ENCODE measurements around the gene WDR64. TPM values are rescaled to one million over a fixed set of nuclear protein-coding genes. Genes with fewer than 3 reads are reported as not detected.
"Not testable (repeated sequence)": the region's sequence is repeated elsewhere in the genome, so short reads cannot be mapped to it uniquely, and the experiment has no call there.

WDR64 gene
- total RNA-seq, 2 experiments from 2014 or later = 0.32 TPM; not detected in 1

GRCh38 chr1:241696815-241697639, 44.9 kb downstream of the WDR64 start:
- H3K4me3 Mint-ChIP-seq = no peak overlapping the region
- no peak for DNase-seq
- no peaks in the 10 kb centered on the region for H3K36me3 Mint-ChIP-seq
- H3K27me3 Mint-ChIP-seq = no peaks in the 10 kb centered on the region
- H3K9me3 Mint-ChIP-seq = peaks cover 2% of the 10 kb centered on the region
- H3K27ac Mint-ChIP-seq = no peak overlapping the region
- peaks cover 4% of the 10 kb centered on the region for H3K4me1 Mint-ChIP-seq

GRCh38 chr1:241697640-241698018, 45.5 kb downstream of the WDR64 start:
- H3K27ac Mint-ChIP-seq = no peak overlapping the region
- H3K4me3 Mint-ChIP-seq = no peak overlapping the region
- no peaks in the 10 kb centered on the region for H3K36me3 Mint-ChIP-seq
- no peak for DNase-seq
- peaks cover 4% of the 10 kb centered on the region for H3K4me1 Mint-ChIP-seq
- peaks cover 2% of the 10 kb centered on the region for H3K9me3 Mint-ChIP-seq
- H3K27me3 Mint-ChIP-seq = no peaks in the 10 kb centered on the region

GRCh38 chr1:241698177-241698576, 46.1 kb downstream of the WDR64 start:
- Mint-ChIP-seq H3K9me3 (peaks cover 2% of the 10 kb centered on the region), H3K4me3 (no peak overlapping the region), H3K27ac (no peak overlapping the region), H3K36me3 (no peaks in the 10 kb centered on the region), H3K4me1 (peaks cover 4% of the 10 kb centered on the region), H3K27me3 (no peaks in the 10 kb centered on the region)
- DNase-seq = no peak

- Mint-ChIP-seq H3K4me3 (no peak overlapping the region), H3K36me3 (no peaks in the 10 kb centered on the region), H3K9me3 (peaks cover 7% of the 10 kb centered on the region), H3K4me1 (peaks cover 10% of the 10 kb centered on the region), H3K27me3 (no peaks in the 10 kb centered on the region), H3K27ac (no peak overlapping the region)
- DNase-seq = no peak
These were observed 49.6 kb downstream of the WDR64 start for GRCh38 chr1:241701483-241702295.

- Mint-ChIP-seq H3K27ac (no peak overlapping the region), H3K36me3 (no peaks in the 10 kb centered on the region), H3K4me3 (no peak overlapping the region), H3K4me1 (peaks cover 20% of the 10 kb centered on the region), H3K9me3 (peaks cover 7% of the 10 kb centered on the region), H3K27me3 (no peaks in the 10 kb centered on the region)
- DNase-seq = no peak
These were observed 50.6 kb downstream of the WDR64 start for GRCh38 chr1:241702442-241703373.

GRCh38 chr1:241703739-241704138, 51.7 kb downstream of the WDR64 start:
- H3K36me3 Mint-ChIP-seq, DNase-seq, H3K4me3 Mint-ChIP-seq, H3K27ac Mint-ChIP-seq, H3K27me3 Mint-ChIP-seq, H3K9me3 Mint-ChIP-seq: not testable (repeated sequence)
- H3K4me1 Mint-ChIP-seq = peaks cover 22% of the 10 kb centered on the region

- Mint-ChIP-seq H3K36me3 (no peaks in the 10 kb centered on the region), H3K9me3 (peaks cover 7% of the 10 kb centered on the region), H3K4me1 (peaks cover 21% of the 10 kb centered on the region), H3K27ac (no peak overlapping the region), H3K27me3 (no peaks in the 10 kb centered on the region), H3K4me3 (no peak overlapping the region)
- DNase-seq = no peak
These were observed 54.2 kb downstream of the WDR64 start for GRCh38 chr1:241706257-241706656.

GRCh38 chr1:241706967-241707366, 54.9 kb downstream of the WDR64 start:
- DNase-seq = peak; percentile 10
- Mint-ChIP-seq H3K9me3 (peaks cover 5% of the 10 kb centered on the region), H3K4me3 (no peak overlapping the region), H3K36me3 (no peaks in the 10 kb centered on the region), H3K27me3 (no peaks in the 10 kb centered on the region), H3K27ac (no peak overlapping the region), H3K4me1 (peaks cover 19% of the 10 kb centered on the region)

- Mint-ChIP-seq H3K27ac (no peak overlapping the region), H3K9me3 (peaks cover 5% of the 10 kb centered on the region), H3K4me3 (no peak overlapping the region), H3K36me3 (no peaks in the 10 kb centered on the region), H3K4me1 (peaks cover 19% of the 10 kb centered on the region), H3K27me3 (no peaks in the 10 kb centered on the region)
- no peak for DNase-seq
These were observed 55.4 kb downstream of the WDR64 start for GRCh38 chr1:241707442-241707841.

GRCh38 chr1:241711326-241711725, 59.2 kb downstream of the WDR64 start:
- no peaks in the 10 kb centered on the region for H3K36me3 Mint-ChIP-seq
- no peaks in the 10 kb centered on the region for H3K9me3 Mint-ChIP-seq
- H3K4me3 Mint-ChIP-seq = no peak overlapping the region
- H3K27me3 Mint-ChIP-seq = no peaks in the 10 kb centered on the region
- peaks cover 15% of the 10 kb centered on the region for H3K4me1 Mint-ChIP-seq
- no peak for DNase-seq
- H3K27ac Mint-ChIP-seq = no peak overlapping the region

GRCh38 chr1:241713316-241713715, 61.2 kb downstream of the WDR64 start:
- Mint-ChIP-seq H3K4me3 (no peak overlapping the region), H3K36me3 (no peaks in the 10 kb centered on the region), H3K27me3 (no peaks in the 10 kb centered on the region), H3K27ac (no peak overlapping the region), H3K4me1 (peaks cover 20% of the 10 kb centered on the region), H3K9me3 (no peaks in the 10 kb centered on the region)
- no peak for DNase-seq

GRCh38 chr1:241714321-241715218, 62.5 kb downstream of the WDR64 start:
- no peak overlapping the region for H3K4me3 Mint-ChIP-seq
- H3K4me1 Mint-ChIP-seq = peaks cover 22% of the 10 kb centered on the region
- H3K27me3 Mint-ChIP-seq = no peaks in the 10 kb centered on the region
- no peaks in the 10 kb centered on the region for H3K36me3 Mint-ChIP-seq
- H3K27ac Mint-ChIP-seq = no peak overlapping the region
- no peaks in the 10 kb centered on the region for H3K9me3 Mint-ChIP-seq
- DNase-seq = no peak

GRCh38 chr1:241715435-241715834, 63.4 kb downstream of the WDR64 start:
- Mint-ChIP-seq H3K4me1 (peaks cover 22% of the 10 kb centered on the region), H3K27me3 (no peaks in the 10 kb centered on the region), H3K36me3 (no peaks in the 10 kb centered on the region)

GRCh38 chr1:241715956-241716355, 63.9 kb downstream of the WDR64 start:
- Mint-ChIP-seq H3K4me1 (peaks cover 22% of the 10 kb centered on the region), H3K4me3 (no peak overlapping the region), H3K36me3 (no peaks in the 10 kb centered on the region), H3K27me3 (no peaks in the 10 kb centered on the region), H3K9me3 (no peaks in the 10 kb centered on the region), H3K27ac (no peak overlapping the region)
- no peak for DNase-seq

More at GRCh38 chr1:241715435-241715834, 63.4 kb downstream of the WDR64 start:
- H3K9me3 Mint-ChIP-seq = no peaks in the 10 kb centered on the region
- H3K4me3 Mint-ChIP-seq = no peak overlapping the region
- no peak overlapping the region for H3K27ac Mint-ChIP-seq
- DNase-seq = no peak
